Peyer's patch (tissue), 4 donors: ENCODE data around the gene COL13A1.

Experiments
- POLR2A ChIP-seq, 2 donors: fragments of 450-650 bp; IDR thresholded peaks; one replicate each; pipeline ENCODE4 v1.5.1; 2017; ENCODE audit warnings: antibody characterized with exemption in 2 of 2, mild to moderate bottlenecking in 2 of 2, moderate library complexity in 2 of 2
- TF ChIP-seq, protein P1 (sequence below), 6 experiments: fragments of 450-650 bp in 4 of 6; fragments of 200-600 bp in 2 of 6; sonication (generic) in 1 of 6; IDR thresholded peaks; one replicate each; pipeline ENCODE4 v1.5.1; 2017 to 2019; ENCODE audit warnings: antibody characterized with exemption in 6 of 6, mild to moderate bottlenecking in 3 of 6, moderate library complexity in 1 of 6

DNA sequence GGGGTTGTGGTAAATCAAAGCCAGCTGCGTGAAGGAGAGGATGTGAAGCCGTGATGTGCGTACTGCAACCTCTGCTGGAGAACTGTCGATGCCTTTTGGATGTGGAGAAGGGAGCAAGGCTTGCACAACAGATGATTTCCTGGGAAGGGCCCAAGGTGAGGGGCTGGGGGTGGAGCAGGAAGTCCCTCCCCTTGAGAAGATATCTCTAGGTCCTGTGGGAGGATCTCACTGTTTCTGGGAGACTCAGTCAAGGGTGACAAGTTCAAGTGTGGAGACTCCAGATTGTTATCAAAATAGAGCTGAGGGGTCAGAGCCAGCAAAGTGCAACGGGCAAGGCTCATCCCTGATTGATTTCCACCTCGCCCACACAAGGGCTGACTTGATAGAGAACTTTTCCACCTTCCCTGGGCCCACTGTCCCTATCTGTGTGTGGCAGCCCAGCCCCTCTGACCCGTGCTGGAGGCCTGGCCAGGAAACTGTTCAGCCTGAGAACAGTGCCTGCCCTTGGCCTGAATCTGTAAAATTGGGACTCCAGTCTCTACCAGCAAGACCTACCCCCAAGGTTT lies 55.0 kb downstream of the COL13A1 start:
- TF ChIP-seq, protein P1, sequence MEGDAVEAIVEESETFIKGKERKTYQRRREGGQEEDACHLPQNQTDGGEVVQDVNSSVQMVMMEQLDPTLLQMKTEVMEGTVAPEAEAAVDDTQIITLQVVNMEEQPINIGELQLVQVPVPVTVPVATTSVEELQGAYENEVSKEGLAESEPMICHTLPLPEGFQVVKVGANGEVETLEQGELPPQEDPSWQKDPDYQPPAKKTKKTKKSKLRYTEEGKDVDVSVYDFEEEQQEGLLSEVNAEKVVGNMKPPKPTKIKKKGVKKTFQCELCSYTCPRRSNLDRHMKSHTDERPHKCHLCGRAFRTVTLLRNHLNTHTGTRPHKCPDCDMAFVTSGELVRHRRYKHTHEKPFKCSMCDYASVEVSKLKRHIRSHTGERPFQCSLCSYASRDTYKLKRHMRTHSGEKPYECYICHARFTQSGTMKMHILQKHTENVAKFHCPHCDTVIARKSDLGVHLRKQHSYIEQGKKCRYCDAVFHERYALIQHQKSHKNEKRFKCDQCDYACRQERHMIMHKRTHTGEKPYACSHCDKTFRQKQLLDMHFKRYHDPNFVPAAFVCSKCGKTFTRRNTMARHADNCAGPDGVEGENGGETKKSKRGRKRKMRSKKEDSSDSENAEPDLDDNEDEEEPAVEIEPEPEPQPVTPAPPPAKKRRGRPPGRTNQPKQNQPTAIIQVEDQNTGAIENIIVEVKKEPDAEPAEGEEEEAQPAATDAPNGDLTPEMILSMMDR (IDR thresholded peaks at IDR 0.05) = no peak
- no peak for TF ChIP-seq POLR2A (IDR thresholded peaks at IDR 0.05)
